GM12878 (cell line): Measurements from ENCODE around the gene NELL1.

Experiments
- ATF7 ChIP-seq: fragments of 450-650 bp; IDR thresholded peaks from 2 replicates; pipeline ENCODE4 v1.6.1; 2016; ENCODE audit warnings: low read depth, mild to moderate bottlenecking
- BACH1 ChIP-seq: fragments of 450-650 bp; IDR thresholded peaks from 2 replicates; pipeline ENCODE4 v1.6.1; 2017; ENCODE audit warnings: mild to moderate bottlenecking, borderline replicate concordance
- CEBPB ChIP-seq, 2 experiments: fragments of 150-350 bp in 1 of 2; IDR thresholded peaks; 2 replicates each; pipeline ENCODE4 v1.6.1; 2012 to 2014; ENCODE audit warnings: low read depth in 2 of 2, low read length in 2 of 2, borderline replicate concordance in 1 of 2, inconsistent platforms in 1 of 2
- CHD2 ChIP-seq: IDR thresholded peaks from 2 replicates; pipeline ENCODE4 v1.6.1; 2011; ENCODE audit warnings: low read depth, low read length, improper control_type of control experiment, borderline replicate concordance
- CHD4 ChIP-seq: fragments of 200-600 bp; sonication (generic); IDR thresholded peaks from 2 replicates; pipeline ENCODE4 v1.6.1; 2016; ENCODE audit warnings: mild to moderate bottlenecking
- FOS ChIP-seq: IDR thresholded peaks from 3 replicates; pipeline ENCODE4 v1.6.1; 2011; ENCODE audit warnings: borderline replicate concordance; ENCODE audit not compliant: insufficient read length; ENCODE audit errors: extremely low read depth
- JUND ChIP-seq: IDR thresholded peaks from 2 replicates; pipeline ENCODE4 v1.6.1; 2012; ENCODE audit warnings: low read depth, mild to moderate bottlenecking, low read length, improper control_type of control experiment, moderate library complexity
- MYC ChIP-seq: IDR thresholded peaks from 2 replicates; pipeline ENCODE4 v1.6.1; 2011; ENCODE audit warnings: mild to moderate bottlenecking, low read length, moderate library complexity, inconsistent platforms; ENCODE audit not compliant: insufficient read depth, insufficient replicate concordance, insufficient read length, severe bottlenecking
- NFIC ChIP-seq: IDR thresholded peaks from 2 replicates; pipeline ENCODE4 v1.6.1; 2012; ENCODE audit warnings: low read depth, mild to moderate bottlenecking, inconsistent platforms, low read length, moderate library complexity
- RB1 ChIP-seq: fragments of 450-650 bp; formaldehyde crosslinking; IDR thresholded peaks from 2 replicates; pipeline ENCODE4 v1.6.1; 2017; ENCODE audit warnings: mild to moderate bottlenecking, borderline replicate concordance
- REST ChIP-seq: IDR thresholded peaks from 2 replicates; pipeline ENCODE4 v1.6.1; 2012; ENCODE audit warnings: mild to moderate bottlenecking, low read depth, low read length
- SIN3A ChIP-seq: IDR thresholded peaks from 2 replicates; pipeline ENCODE4 v1.6.1; 2012; ENCODE audit warnings: low read depth, low read length, improper control_type of control experiment
- SREBF2 ChIP-seq: IDR thresholded peaks from 2 replicates; pipeline ENCODE4 v1.6.1; 2012; ENCODE audit warnings: mild to moderate bottlenecking, low read length
- TF ChIP-seq, protein P1 (sequence below), 3 experiments: IDR thresholded peaks in 2 of 3; conservative IDR thresholded peaks in 1 of 3; 2 replicates each; pipeline ENCODE4 v1.5.1; 2011; ENCODE audit warnings: low read depth in 3 of 3, low read length in 3 of 3, mild to moderate bottlenecking in 3 of 3, control low read depth in 2 of 3, moderate library complexity in 2 of 3, inconsistent platforms in 1 of 3, mixed read lengths in 1 of 3; ENCODE audit not compliant: control insufficient read depth in 2 of 3, insufficient read depth in 1 of 3; ENCODE audit errors: extremely low read depth in 1 of 3

DNA sequence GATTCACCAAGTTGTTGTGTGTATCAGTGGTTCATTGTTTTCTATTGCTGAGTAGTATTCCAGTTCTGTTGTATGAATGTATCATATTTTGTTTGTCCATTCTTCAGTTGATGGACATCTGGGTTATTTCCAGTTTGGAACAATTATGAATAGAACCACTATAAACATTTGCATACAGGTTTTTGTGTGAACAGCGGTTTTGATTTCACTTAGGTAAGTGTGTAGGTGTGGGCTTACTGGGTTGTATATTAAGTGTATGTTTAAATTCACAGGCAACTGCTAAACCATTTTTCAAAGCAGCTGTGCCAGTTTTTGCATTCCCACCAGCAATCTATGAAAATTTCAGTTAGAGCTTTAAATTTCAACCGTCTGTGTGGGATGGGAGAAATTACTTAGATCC, 217.8 kb downstream of the NELL1 start:
- TF ChIP-seq CEBPB (IDR thresholded peaks at IDR 0.05; ENCODE audit: borderline replicate concordance in 1 of 2, low read depth in 2 of 2, low read length in 2 of 2) (no peak), FOS (no peak), SREBF2 (no peak), REST (no peak), ATF7 (no peak), MYC (no peak), NFIC (no peak), SIN3A (no peak), BACH1 (no peak), JUND (no peak), CHD2 (no peak), CHD4 (no peak), RB1 (no peak)
- TF ChIP-seq, protein P1, sequence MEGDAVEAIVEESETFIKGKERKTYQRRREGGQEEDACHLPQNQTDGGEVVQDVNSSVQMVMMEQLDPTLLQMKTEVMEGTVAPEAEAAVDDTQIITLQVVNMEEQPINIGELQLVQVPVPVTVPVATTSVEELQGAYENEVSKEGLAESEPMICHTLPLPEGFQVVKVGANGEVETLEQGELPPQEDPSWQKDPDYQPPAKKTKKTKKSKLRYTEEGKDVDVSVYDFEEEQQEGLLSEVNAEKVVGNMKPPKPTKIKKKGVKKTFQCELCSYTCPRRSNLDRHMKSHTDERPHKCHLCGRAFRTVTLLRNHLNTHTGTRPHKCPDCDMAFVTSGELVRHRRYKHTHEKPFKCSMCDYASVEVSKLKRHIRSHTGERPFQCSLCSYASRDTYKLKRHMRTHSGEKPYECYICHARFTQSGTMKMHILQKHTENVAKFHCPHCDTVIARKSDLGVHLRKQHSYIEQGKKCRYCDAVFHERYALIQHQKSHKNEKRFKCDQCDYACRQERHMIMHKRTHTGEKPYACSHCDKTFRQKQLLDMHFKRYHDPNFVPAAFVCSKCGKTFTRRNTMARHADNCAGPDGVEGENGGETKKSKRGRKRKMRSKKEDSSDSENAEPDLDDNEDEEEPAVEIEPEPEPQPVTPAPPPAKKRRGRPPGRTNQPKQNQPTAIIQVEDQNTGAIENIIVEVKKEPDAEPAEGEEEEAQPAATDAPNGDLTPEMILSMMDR (IDR thresholded peaks at IDR 0.05 in 2 of 3, conservative IDR thresholded peaks at IDR 0.05 in 1 of 3; ENCODE audit: control insufficient read depth in 2 of 3, extremely low read depth in 1 of 3, insufficient read depth in 1 of 3, low read depth in 3 of 3, low read length in 3 of 3), result no peak
